Subcutaneous abdominal adipose tissue (tissue), 5 donors: ENCODE data around the gene PKP3.

Experiments
- H3K27ac ChIP-seq: one replicate; pipeline ENCODE4 v1.7.0; 2013; ENCODE audit warnings: low read depth, mild to moderate bottlenecking, inconsistent platforms, low read length, moderate library complexity
- H3K27me3 ChIP-seq, 5 donors: one replicate each; pipeline ENCODE4 v1.7.0; 2013; ENCODE audit warnings: low read length in 5 of 5, inconsistent platforms in 1 of 5; ENCODE audit not compliant: control insufficient read depth in 5 of 5, insufficient read depth in 4 of 5
- H3K36me3 ChIP-seq, 5 donors: one replicate each; pipeline ENCODE4 v1.7.0; 2013; ENCODE audit warnings: low read length in 5 of 5; ENCODE audit not compliant: control insufficient read depth in 5 of 5, insufficient read depth in 5 of 5
- H3K4me1 ChIP-seq, 5 donors: one replicate each; pipeline ENCODE4 v1.7.0; 2013; ENCODE audit warnings: low read length in 5 of 5, mild to moderate bottlenecking in 3 of 5, moderate library complexity in 1 of 5; ENCODE audit not compliant: control insufficient read depth in 5 of 5, insufficient read depth in 5 of 5
- H3K4me3 ChIP-seq, 5 donors: one replicate each; pipeline ENCODE4 v1.7.0; 2013; ENCODE audit warnings: low read length in 5 of 5, low read depth in 1 of 5
- H3K9ac ChIP-seq, 5 donors: one replicate each; pipeline ENCODE4 v1.7.0; 2013; ENCODE audit warnings: low read length in 5 of 5, mild to moderate bottlenecking in 4 of 5, moderate library complexity in 3 of 5
- H3K9me3 ChIP-seq, 5 donors: one replicate each; pipeline ENCODE4 v1.7.0; 2013; ENCODE audit warnings: low read length in 5 of 5; ENCODE audit not compliant: control insufficient read depth in 5 of 5
- donor health status: healthy.
- donor health status: healthy.
- donor health status: healthy.
- donor health status: healthy.
- donor health status: healthy.

PKP3 gene

DNA sequence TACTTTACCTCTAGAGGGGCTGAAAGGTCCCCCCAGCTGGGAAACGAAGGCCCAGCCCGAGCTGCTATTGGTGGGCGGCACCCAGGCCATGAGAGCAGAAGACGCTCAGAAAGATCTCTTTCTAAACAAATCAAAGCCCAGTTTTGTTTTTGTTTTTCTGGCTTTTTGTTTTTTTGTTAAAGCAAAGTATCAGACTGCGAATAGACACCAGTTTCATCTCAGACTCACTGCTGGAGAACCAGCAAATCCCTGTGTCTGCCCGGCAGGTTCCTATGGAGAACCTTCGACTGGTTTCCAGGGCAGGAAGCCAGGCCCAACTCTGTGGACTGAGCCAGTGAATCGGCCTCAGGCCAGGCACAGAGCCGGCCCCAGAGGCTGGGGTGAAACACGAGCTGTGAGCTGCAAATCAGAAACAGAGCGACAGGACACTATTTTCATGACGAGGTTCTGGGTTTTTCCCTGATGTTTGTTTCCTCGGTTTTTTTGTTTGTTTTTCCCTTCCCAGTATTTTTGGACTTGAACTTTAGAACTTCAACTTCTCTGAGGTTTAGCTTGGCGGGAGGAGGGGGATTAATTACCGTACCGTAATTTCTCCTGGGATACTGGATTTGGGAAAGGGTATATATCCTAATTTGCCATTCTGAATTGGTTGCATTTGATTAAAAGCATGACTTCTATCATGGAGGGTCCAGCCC is 40.7 kb upstream of the PKP3 start:
- Histone ChIP-seq H3K9ac (peak overlapping the region; percentile 15 to 77 (median 70)), H3K4me1 (peaks cover 8 to 35% (median 27%) of the 10 kb centered on the region in 5 donors), H3K4me3 (peak overlapping the region in 1 of 5 donors; percentile 10), H3K36me3 (no peaks in the 10 kb centered on the region), H3K27ac (peak overlapping the region; percentile 97), H3K9me3 (no peaks in the 10 kb centered on the region), H3K27me3 (peaks cover 0 to 7% (median 0%) of the 10 kb centered on the region in 5 donors)

- Histone ChIP-seq H3K4me3 (peak overlapping the region; percentile 41 to 63 (median 46)), H3K27me3 (peaks cover 0 to 16% (median 9%) of the 10 kb centered on the region in 5 donors), H3K36me3 (no peaks in the 10 kb centered on the region), H3K9ac (peak overlapping the region; percentile 65 to 95 (median 79)), H3K4me1 (peaks cover 8 to 31% (median 23%) of the 10 kb centered on the region in 5 donors), H3K27ac (peak overlapping the region; percentile 97), H3K9me3 (peaks cover 0 to 4% (median under 1%) of the 10 kb centered on the region in 5 donors)
These were observed 38.2 kb upstream of the PKP3 start for GRCh38 chr11:355581-356458.

- Histone ChIP-seq H3K4me3 (no peak overlapping the region), H3K9me3 (peaks cover 2 to 8% (median 4%) of the 10 kb centered on the region in 5 donors), H3K4me1 (peaks cover 8 to 26% (median 18%) of the 10 kb centered on the region in 5 donors), H3K9ac (no peak overlapping the region), H3K36me3 (no peaks in the 10 kb centered on the region), H3K27ac (no peak overlapping the region), H3K27me3 (peaks cover 0 to 19% (median 9%) of the 10 kb centered on the region in 5 donors)
These were observed 37.4 kb upstream of the PKP3 start for GRCh38 chr11:356610-357009.

DNA sequence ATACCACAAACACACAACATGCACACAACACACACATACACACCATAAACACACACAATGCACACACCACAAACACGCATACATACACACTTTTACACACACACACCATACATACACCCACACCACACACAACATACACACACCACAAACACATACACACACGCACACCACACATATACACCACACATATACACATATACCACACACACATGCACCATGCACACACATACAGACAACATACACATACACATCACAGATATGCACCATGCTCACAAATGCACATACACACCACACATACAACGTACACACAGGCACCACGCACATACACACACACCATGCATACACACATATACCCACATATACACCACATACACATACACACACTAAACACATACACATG is 36.4 kb upstream of the PKP3 start:
- H3K4me1 ChIP-seq, result peaks cover 8 to 25% (median 18%) of the 10 kb centered on the region in 5 donors
- no peak overlapping the region for H3K27ac ChIP-seq
- H3K36me3 ChIP-seq, result no peaks in the 10 kb centered on the region
- peaks cover 2 to 8% (median 4%) of the 10 kb centered on the region in 5 donors for H3K9me3 ChIP-seq
- H3K4me3 ChIP-seq, result no peak overlapping the region
- peaks cover 0 to 19% (median 9%) of the 10 kb centered on the region in 5 donors for H3K27me3 ChIP-seq
- no peak overlapping the region for H3K9ac ChIP-seq

DNA sequence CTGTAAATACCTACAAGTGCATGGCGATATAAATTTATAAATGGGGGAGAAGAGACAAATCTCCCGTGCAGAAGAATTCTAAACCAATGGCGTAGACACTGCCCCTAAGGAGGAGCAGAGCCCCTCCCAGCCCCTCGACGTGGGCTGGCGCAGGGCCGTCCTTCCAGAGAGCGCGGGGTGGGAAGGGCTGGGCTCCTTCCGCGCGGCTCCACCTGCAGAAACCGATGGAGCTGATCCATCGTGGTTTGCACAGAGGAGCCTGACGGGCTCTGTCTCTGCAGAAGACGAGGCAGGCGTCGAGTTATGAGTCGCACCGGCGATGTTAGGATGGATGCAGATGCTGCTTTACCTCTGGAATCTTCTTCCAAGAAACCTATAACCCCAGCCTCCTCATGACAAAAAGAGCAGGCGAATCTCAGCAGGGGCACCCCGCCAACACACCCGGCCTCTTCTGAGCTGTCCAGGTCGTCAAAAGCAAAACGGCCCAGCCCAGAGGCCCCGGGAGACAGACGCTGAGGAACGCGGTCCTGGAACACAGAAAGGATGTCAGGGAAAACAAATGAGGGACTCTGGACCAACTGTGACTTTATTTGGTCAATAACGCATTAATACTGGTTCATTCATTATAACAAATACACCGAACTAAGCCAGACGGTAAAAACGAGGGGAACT is 35.7 kb upstream of the PKP3 start:
- no peak overlapping the region for H3K27ac ChIP-seq
- H3K9me3 ChIP-seq, result peaks cover 2 to 8% (median 4%) of the 10 kb centered on the region in 5 donors
- H3K27me3 ChIP-seq, result peaks cover 0 to 19% (median 9%) of the 10 kb centered on the region in 5 donors
- H3K9ac ChIP-seq, result no peak overlapping the region
- H3K36me3 ChIP-seq, result no peaks in the 10 kb centered on the region
- no peak overlapping the region for H3K4me3 ChIP-seq
- H3K4me1 ChIP-seq, result peaks cover 8 to 21% (median 17%) of the 10 kb centered on the region in 5 donors

DNA sequence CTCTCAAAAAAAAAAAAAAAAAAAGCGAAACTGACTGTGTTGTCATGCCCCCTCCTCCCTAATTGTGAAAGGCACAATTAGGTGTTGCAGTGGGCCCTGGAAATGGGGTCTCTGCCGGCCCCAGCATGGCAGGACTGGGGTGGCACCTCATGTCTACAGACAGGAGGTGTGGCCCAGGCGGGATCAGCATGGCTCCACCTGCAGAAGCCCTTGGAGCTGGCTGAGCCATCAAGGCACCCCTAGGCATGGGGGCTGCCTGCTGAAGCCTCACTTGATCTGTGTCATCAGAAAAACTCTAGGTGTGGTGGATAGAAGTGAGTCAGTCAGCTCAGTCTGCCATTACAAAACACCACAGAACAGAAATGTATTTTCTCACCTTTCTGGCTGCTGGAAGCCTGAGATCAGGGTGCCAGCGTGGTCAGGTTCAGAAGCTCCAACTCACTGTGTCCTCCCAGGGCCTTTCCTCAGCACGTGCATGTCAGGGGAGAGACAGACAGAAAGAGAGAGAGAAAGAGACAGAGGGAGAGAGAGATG is 34.8 kb upstream of the PKP3 start:
- no peak overlapping the region for H3K4me3 ChIP-seq
- H3K9ac ChIP-seq, result no peak overlapping the region
- H3K27me3 ChIP-seq, result peaks cover 0 to 22% (median 13%) of the 10 kb centered on the region in 5 donors
- H3K9me3 ChIP-seq, result peaks cover 2 to 8% (median 4%) of the 10 kb centered on the region in 5 donors
- no peak overlapping the region for H3K27ac ChIP-seq
- H3K36me3 ChIP-seq, result no peaks in the 10 kb centered on the region
- H3K4me1 ChIP-seq, result peaks cover 3 to 11% (median 9%) of the 10 kb centered on the region in 5 donors

GRCh38 chr11:360326-361280 is 33.4 kb upstream of the PKP3 start:
- Histone ChIP-seq H3K9ac (no peak overlapping the region), H3K4me1 (peaks cover 0 to 3% (median 2%) of the 10 kb centered on the region in 5 donors), H3K36me3 (no peaks in the 10 kb centered on the region), H3K27me3 (peaks cover 5 to 33% (median 24%) of the 10 kb centered on the region in 5 donors), H3K4me3 (no peak overlapping the region), H3K27ac (no peak overlapping the region), H3K9me3 (peaks cover 2 to 8% (median 4%) of the 10 kb centered on the region in 5 donors)

GRCh38 chr11:362642-363442 is 31.2 kb upstream of the PKP3 start:
- Histone ChIP-seq H3K27ac (no peak overlapping the region), H3K27me3 (peaks cover 19 to 48% (median 34%) of the 10 kb centered on the region in 5 donors), H3K4me3 (no peak overlapping the region), H3K36me3 (no peaks in the 10 kb centered on the region), H3K9ac (no peak overlapping the region), H3K9me3 (peaks cover 2 to 8% (median 4%) of the 10 kb centered on the region in 5 donors), H3K4me1 (no peaks in the 10 kb centered on the region)
